Endothelial cell of umbilical vein (primary cell): ENCODE measurements around the gene GABBR2. TPM values are rescaled to one million over a fixed set of nuclear protein-coding genes. Genes with fewer than 3 reads are reported as not detected.

Experiments used
- BruUV-seq: library from RNA; stranded (reverse); fragments of 400-500 nt; replicated peaks from 2 replicates; lab custom pipeline; 2021; lab: Mats Ljungman, UMichigan
- CTCF ChIA-PET: fragments of 300-600, 350-600 bp; sonication (Branson Sonifier 250); formaldehyde crosslinking; loops from one replicate; lab custom pipeline; 2021; ENCODE audit warnings: antibody characterized with exemption, inconsistent platforms; lab: Charles Lee
- POLR2A ChIA-PET: fragments of 300-600, 350-600 bp; sonication (Branson Sonifier 250); formaldehyde crosslinking; loops from one replicate; lab custom pipeline; 2021; ENCODE audit warnings: antibody characterized with exemption, inconsistent platforms; lab: Charles Lee
- DNase-seq: peaks from one replicate; pipeline ENCODE4 v3.0.0-alpha.2; 2011; ENCODE audit warnings: low read depth, low spot score
- FAIRE-seq: peaks from 2 replicates; lab custom pipeline; 2011; peaks lifted over from hg19 to GRCh38; lab: Jason Lieb, UNC
- H2AFZ ChIP-seq: 2 replicates; pipeline ENCODE4 v1.6.0; 2012; ENCODE audit warnings: low read depth, low read length, control low read depth, inconsistent platforms
- H3K27ac ChIP-seq: 2 replicates; pipeline ENCODE4 v1.5.1; 2011; ENCODE audit warnings: low read depth, mild to moderate bottlenecking, control low read depth, low read length, moderate library complexity; ENCODE audit not compliant: insufficient read depth
- H3K27me3 ChIP-seq, 2 experiments: 2 replicates each; pipeline versions ENCODE4 v1.6.0 to v1.6.1; 2011; ENCODE audit warnings: low read length in 2 of 2, mixed read lengths in 1 of 2; ENCODE audit not compliant: control insufficient read depth in 2 of 2, insufficient read depth in 2 of 2
- H3K36me3 ChIP-seq, 2 experiments: 2 replicates in 1 of 2; 3 replicates in 1 of 2; pipeline ENCODE4 v1.5.1; 2011; ENCODE audit warnings: low read length in 2 of 2, mild to moderate bottlenecking in 1 of 2, moderate library complexity in 1 of 2; ENCODE audit not compliant: control insufficient read depth in 2 of 2, insufficient read depth in 2 of 2; ENCODE audit errors: extremely low read depth in 1 of 2
- H3K4me1 ChIP-seq: 3 replicates; pipeline ENCODE4 v1.5.1; 2011; ENCODE audit warnings: mild to moderate bottlenecking, low read length; ENCODE audit not compliant: control insufficient read depth, insufficient read depth; ENCODE audit errors: extremely low read depth
- H3K4me2 ChIP-seq: 2 replicates; pipeline ENCODE4 v1.6.1; 2011; ENCODE audit warnings: low read length, control low read depth, mixed read lengths; ENCODE audit not compliant: insufficient read depth
- H3K4me3 ChIP-seq, 3 experiments: fragments of 200-600 bp in 1 of 3; sonication (generic), shearing (Covaris generic) in 1 of 3; replicated peaks in 1 of 3; 2 replicates each; pipeline ENCODE4 v1.5.1; 2011 to 2016; ENCODE audit warnings: control low read depth in 3 of 3, low read length in 3 of 3, mild to moderate bottlenecking in 2 of 3, inconsistent platforms in 1 of 3, low read depth in 1 of 3, moderate library complexity in 1 of 3; ENCODE audit not compliant: insufficient read depth in 1 of 3
- H3K79me2 ChIP-seq: 2 replicates; pipeline ENCODE4 v1.6.0; 2012; ENCODE audit warnings: low read length, inconsistent platforms; ENCODE audit not compliant: control insufficient read depth, insufficient read depth
- H3K9ac ChIP-seq: replicated peaks from 2 replicates; pipeline ENCODE3; 2011; ENCODE audit warnings: low read length, control low read depth; ENCODE audit not compliant: insufficient read depth; ENCODE audit errors: extremely low read depth
- H3K9me1 ChIP-seq: replicated peaks from 3 replicates; pipeline ENCODE4 v1.6.0; 2011; ENCODE audit warnings: mild to moderate bottlenecking, low read length; ENCODE audit not compliant: control insufficient read depth, insufficient read depth; ENCODE audit errors: extremely low read depth
- H3K9me3 ChIP-seq: replicated peaks from 2 replicates; pipeline ENCODE4 v1.5.1; 2012; ENCODE audit warnings: low read length, inconsistent platforms; ENCODE audit not compliant: control insufficient read depth, insufficient read depth
- H4K20me1 ChIP-seq: replicated peaks from 2 replicates; pipeline ENCODE3; 2011; ENCODE audit warnings: mild to moderate bottlenecking, low read length; ENCODE audit not compliant: control insufficient read depth, insufficient read depth; ENCODE audit errors: extremely low read depth
- EZH2 ChIP-seq: IDR thresholded peaks from 2 replicates; pipeline ENCODE4 v1.6.1; 2012; ENCODE audit warnings: borderline replicate concordance, low read depth, mild to moderate bottlenecking, moderate library complexity, low read length, inconsistent platforms; ENCODE audit not compliant: severe bottlenecking
- FOS ChIP-seq: IDR thresholded peaks from 2 replicates; pipeline ENCODE4 v1.6.1; 2011; ENCODE audit warnings: mild to moderate bottlenecking, low read length, moderate library complexity, borderline replicate concordance; ENCODE audit not compliant: insufficient read depth
- JUN ChIP-seq: IDR thresholded peaks from 2 replicates; pipeline ENCODE4 v1.6.1; 2011; ENCODE audit warnings: borderline replicate concordance, low read depth; ENCODE audit not compliant: insufficient read length, insufficient read depth
- MYC ChIP-seq: IDR thresholded peaks from one replicate; pipeline ENCODE4 v1.6.1; 2011; ENCODE audit warnings: mild to moderate bottlenecking, low read depth, low read length
- POLR2A ChIP-seq: IDR thresholded peaks from 2 replicates; pipeline ENCODE4 v1.6.1; 2012; ENCODE audit warnings: low read depth, mild to moderate bottlenecking, control low read depth, low read length
- dilution Hi-C: fragments of 300-500 bp; cut with MboI; formaldehyde crosslinking; loops from one replicate; pipeline ENCODE4 v1.15.0; 2019; ENCODE audit warnings: low sequenced_read_pairs; ENCODE audit not compliant: extremely low pct_ligation_motif_present
- intact Hi-C: fragments of 100-400 bp; cut with micrococcal nuclease; formaldehyde crosslinking; loops from one replicate; pipeline ENCODE4 v1.10.0; 2022
- polyA plus RNA-seq, 4 experiments: library from polyadenylated mRNA; depleted of rRNA in 3 of 4; stranded (reverse) in 3 of 4; unstranded in 1 of 4; fragments of >200 nt; gene quantifications; 2 replicates each; pipeline versions ENCODE4 v1.2.1 to v1.2.3, GENCODE V29; 2011 to 2012; ENCODE audit warnings: missing spikeins in 1 of 4
- total RNA-seq: library from RNA; stranded (reverse); gene quantifications from 2 replicates; pipeline ENCODE4 v1.2.3, GENCODE V29; 2021
- TF ChIP-seq, protein P1 (sequence below), 2 donors: IDR thresholded peaks; 1 replicate in 1 of 2; 2 replicates in 1 of 2; pipeline ENCODE4 v1.5.1; 2011; ENCODE audit warnings: low read length in 2 of 2, mild to moderate bottlenecking in 2 of 2, moderate library complexity in 2 of 2, control low read depth in 1 of 2, inconsistent platforms in 1 of 2, low read depth in 1 of 2; ENCODE audit not compliant: insufficient read depth in 1 of 2; ENCODE audit errors: extremely low read depth in 1 of 2
- TF ChIP-seq, protein P2 (sequence below): IDR thresholded peaks from 2 replicates; pipeline ENCODE4 v1.6.1; 2011; ENCODE audit not compliant: insufficient read depth, insufficient read length

The GABBR2 gene
- total and polyA plus RNA-seq, 2 donors (not counting 3 experiments of a cell fraction or from before 2014, with no cell fraction given), result 1.1 to 9.2 TPM

DNA sequence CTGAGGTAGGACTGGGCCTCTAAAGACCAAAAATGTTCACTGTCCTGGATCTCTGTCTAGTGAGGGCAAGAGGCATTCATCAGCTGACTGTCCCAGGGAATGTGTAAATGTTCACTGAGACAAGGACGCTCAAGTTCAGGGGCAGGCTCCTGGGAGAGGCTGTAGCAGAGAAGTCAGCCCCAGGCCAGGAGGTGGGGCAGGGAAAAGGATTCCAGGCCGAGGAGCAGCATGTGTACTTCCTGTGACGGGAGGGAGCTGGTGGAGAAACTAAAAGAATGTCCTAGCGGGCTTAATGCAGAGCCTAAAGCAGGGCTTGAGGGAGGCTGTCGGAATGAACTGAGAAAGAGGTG, 205.8 kb downstream of the GABBR2 start:
- Histone ChIP-seq H3K4me3 (no peak overlapping the region), H3K9me1 (no peaks in the 10 kb centered on the region), H3K4me1 (no peaks in the 10 kb centered on the region), H2AFZ (peak overlapping the region; percentile 60), H3K36me3 (no peaks in the 10 kb centered on the region), H3K27ac (no peak overlapping the region), H4K20me1 (no peaks in the 10 kb centered on the region), H3K4me2 (no peak overlapping the region), H3K9me3 (no peaks in the 10 kb centered on the region), H3K9ac (no peak overlapping the region), H3K27me3 (no peaks in the 10 kb centered on the region), H3K79me2 (no peaks in the 10 kb centered on the region)
- no peak for DNase-seq
- intact Hi-C loops, result no loop called here
- ChIA-PET CTCF (interaction anchor here (0.8 kb wide), 1 partner anchor 21 kb away, joined by 4 read pairs; no protein-coding TSS in a partner anchor), POLR2A (no interaction called here)
- no TSS peak for BruUV-seq
- dilution Hi-C loops, result no loop called here
- no peak for FAIRE-seq
- TF ChIP-seq MYC, result no peak
- TF ChIP-seq, protein P1, sequence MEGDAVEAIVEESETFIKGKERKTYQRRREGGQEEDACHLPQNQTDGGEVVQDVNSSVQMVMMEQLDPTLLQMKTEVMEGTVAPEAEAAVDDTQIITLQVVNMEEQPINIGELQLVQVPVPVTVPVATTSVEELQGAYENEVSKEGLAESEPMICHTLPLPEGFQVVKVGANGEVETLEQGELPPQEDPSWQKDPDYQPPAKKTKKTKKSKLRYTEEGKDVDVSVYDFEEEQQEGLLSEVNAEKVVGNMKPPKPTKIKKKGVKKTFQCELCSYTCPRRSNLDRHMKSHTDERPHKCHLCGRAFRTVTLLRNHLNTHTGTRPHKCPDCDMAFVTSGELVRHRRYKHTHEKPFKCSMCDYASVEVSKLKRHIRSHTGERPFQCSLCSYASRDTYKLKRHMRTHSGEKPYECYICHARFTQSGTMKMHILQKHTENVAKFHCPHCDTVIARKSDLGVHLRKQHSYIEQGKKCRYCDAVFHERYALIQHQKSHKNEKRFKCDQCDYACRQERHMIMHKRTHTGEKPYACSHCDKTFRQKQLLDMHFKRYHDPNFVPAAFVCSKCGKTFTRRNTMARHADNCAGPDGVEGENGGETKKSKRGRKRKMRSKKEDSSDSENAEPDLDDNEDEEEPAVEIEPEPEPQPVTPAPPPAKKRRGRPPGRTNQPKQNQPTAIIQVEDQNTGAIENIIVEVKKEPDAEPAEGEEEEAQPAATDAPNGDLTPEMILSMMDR (IDR thresholded peaks at IDR 0.05; ENCODE audit: extremely low read depth in 1 of 2, insufficient read depth in 1 of 2, low read depth in 1 of 2, low read length in 2 of 2), result no peak
- no peak for TF ChIP-seq FOS
- no peak for TF ChIP-seq JUN

DNA sequence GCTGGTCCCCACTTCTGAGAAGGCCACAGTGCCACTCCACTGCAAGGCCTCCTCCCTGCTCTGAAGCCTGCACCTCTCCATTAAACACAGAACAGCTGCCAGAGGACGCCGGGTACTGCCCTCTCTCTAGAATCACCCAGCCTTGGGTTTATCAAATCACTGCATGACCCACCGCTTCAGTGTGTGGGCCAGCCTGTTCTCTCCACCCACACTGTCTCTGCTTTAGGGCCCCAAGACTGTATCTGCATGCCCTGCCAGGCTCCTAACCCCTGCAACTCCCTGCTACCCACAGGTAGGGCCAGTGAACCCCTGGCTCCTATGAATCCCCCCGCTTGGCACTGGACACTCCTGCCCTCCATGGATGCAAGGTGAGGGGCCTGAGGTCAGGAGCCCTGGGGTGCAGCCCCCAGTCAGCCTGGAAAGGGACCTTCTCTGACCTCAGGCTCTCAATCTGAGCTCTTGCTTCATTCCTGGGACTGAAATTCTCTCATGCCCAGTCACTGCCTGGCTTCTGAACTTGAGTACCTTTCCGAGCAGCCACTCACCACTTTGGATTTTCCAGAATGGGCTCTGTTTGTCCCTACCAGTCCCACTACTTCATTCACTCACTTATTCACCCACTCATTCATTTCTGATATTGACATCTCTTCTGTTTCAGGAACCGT, 206.3 kb downstream of the GABBR2 start:
- Histone ChIP-seq H4K20me1 (no peaks in the 10 kb centered on the region), H3K9me1 (no peaks in the 10 kb centered on the region), H3K27ac (no peak overlapping the region), H3K27me3 (no peaks in the 10 kb centered on the region), H3K4me2 (no peak overlapping the region), H3K36me3 (no peaks in the 10 kb centered on the region), H3K4me1 (no peaks in the 10 kb centered on the region), H3K4me3 (no peak overlapping the region), H3K9me3 (no peaks in the 10 kb centered on the region), H3K79me2 (no peaks in the 10 kb centered on the region), H3K9ac (no peak overlapping the region), H2AFZ (peak overlapping the region; percentile 60)
- no TSS peak for BruUV-seq
- dilution Hi-C loops (no loop called here), intact Hi-C loops (no loop called here)
- no peak for FAIRE-seq
- ChIA-PET CTCF (interaction anchor here (1.0 kb wide), 1 partner anchor 14 kb away, joined by 4 read pairs; no protein-coding TSS in a partner anchor), POLR2A (no interaction called here)
- DNase-seq, result no peak
- TF ChIP-seq, protein P2, sequence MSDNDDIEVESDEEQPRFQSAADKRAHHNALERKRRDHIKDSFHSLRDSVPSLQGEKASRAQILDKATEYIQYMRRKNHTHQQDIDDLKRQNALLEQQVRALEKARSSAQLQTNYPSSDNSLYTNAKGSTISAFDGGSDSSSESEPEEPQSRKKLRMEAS, result no peak
- TF ChIP-seq POLR2A (no peak), JUN (no peak), EZH2 (no peak)
